WTC11 (cell line): Measurements from ENCODE around the gene CXCL9. TPM values are rescaled to one million over a fixed set of nuclear protein-coding genes. Genes with fewer than 3 reads are reported as not detected.

Experiments used
- ATAC-seq: fragments of 200-7000 bp; cut with Tn5 transposase; 2 replicates; pipeline ENCODE4 v1.10.0; 2021; ENCODE audit warnings: mild to moderate bottlenecking, moderate library complexity
- CTCF ChIA-PET: fragments of 300-600 bp; sonication (Branson Sonifier 250); formaldehyde crosslinking; loops from one replicate; lab custom pipeline; 2021; ENCODE audit warnings: antibody characterized with exemption; lab: Charles Lee
- POLR2A ChIA-PET: fragments of 350-600 bp; sonication (Branson Sonifier 250); formaldehyde crosslinking; loops from one replicate; lab custom pipeline; 2021; ENCODE audit warnings: antibody characterized with exemption; lab: Charles Lee
- DNase-seq: peaks from one replicate; pipeline ENCODE4 v3.0.0; 2021; ENCODE audit warnings: low spot score
- H3K27ac Mint-ChIP-seq: 2 replicates; pipeline ENCODE4 v1.8.0; 2021; ENCODE audit warnings: mixed read lengths
- H3K27me3 Mint-ChIP-seq: 2 replicates; pipeline ENCODE4 v1.8.0; 2021; ENCODE audit warnings: low read depth, mild to moderate bottlenecking, moderate library complexity, mixed read lengths
- H3K36me3 Mint-ChIP-seq: 2 replicates; pipeline ENCODE4 v1.8.0; 2021; ENCODE audit warnings: mixed read lengths
- H3K4me1 Mint-ChIP-seq: 2 replicates; pipeline ENCODE4 v1.8.0; 2022; ENCODE audit warnings: mixed read lengths
- H3K4me3 Mint-ChIP-seq: 2 replicates; pipeline ENCODE4 v1.8.0; 2021; ENCODE audit warnings: mild to moderate bottlenecking, moderate library complexity, mixed read lengths
- H3K9me3 Mint-ChIP-seq: 2 replicates; pipeline ENCODE4 v1.8.0; 2021; ENCODE audit warnings: mixed read lengths
- AFF4 ChIP-seq: sonication (generic); formaldehyde crosslinking; IDR thresholded peaks from 2 replicates; pipeline ENCODE4 v1.8.1; 2023; ENCODE audit warnings: mild to moderate bottlenecking, missing genetic modification reagents, borderline replicate concordance
- ATF1 ChIP-seq: sonication (generic); formaldehyde crosslinking; IDR thresholded peaks from 2 replicates; pipeline ENCODE4 v1.8.1; 2023; ENCODE audit warnings: mild to moderate bottlenecking, moderate library complexity, missing genetic modification reagents
- CREB1 ChIP-seq: sonication (generic); formaldehyde crosslinking; IDR thresholded peaks from 2 replicates; pipeline ENCODE4 v1.8.0; 2023; ENCODE audit warnings: mild to moderate bottlenecking, missing genetic modification reagents
- CREM ChIP-seq: sonication (generic); formaldehyde crosslinking; IDR thresholded peaks from 2 replicates; pipeline ENCODE4 v1.8.1; 2022; ENCODE audit warnings: mild to moderate bottlenecking, missing genetic modification reagents, moderate library complexity
- ERG ChIP-seq: fragments of 250-450 bp; sonication (Bioruptor Pico); IDR thresholded peaks from 2 replicates; pipeline ENCODE4 v1.8.0; 2021; ENCODE audit warnings: mild to moderate bottlenecking
- FOXJ3 ChIP-seq: sonication (generic); formaldehyde crosslinking; IDR thresholded peaks from 2 replicates; pipeline ENCODE4 v1.9.0; 2021; ENCODE audit warnings: missing genetic modification reagents, mild to moderate bottlenecking, borderline replicate concordance
- IRF2 ChIP-seq: sonication (generic); formaldehyde crosslinking; IDR thresholded peaks from 2 replicates; pipeline ENCODE4 v1.8.0; 2022; ENCODE audit warnings: low read depth, missing genetic modification reagents, borderline replicate concordance
- NFE2L1 ChIP-seq: sonication (generic); formaldehyde crosslinking; IDR thresholded peaks from 2 replicates; pipeline ENCODE4 v1.8.1; 2023; ENCODE audit warnings: missing genetic modification reagents
- NFYB ChIP-seq: sonication (generic); formaldehyde crosslinking; conservative IDR thresholded peaks from 2 replicates; pipeline ENCODE4 v1.8.0; 2022; ENCODE audit warnings: low read depth, missing genetic modification reagents
- NR2C2 ChIP-seq: sonication (generic); formaldehyde crosslinking; IDR thresholded peaks from 2 replicates; pipeline ENCODE4 v1.8.0; 2022; ENCODE audit warnings: mild to moderate bottlenecking, missing genetic modification reagents
- PRDM15 ChIP-seq: sonication (generic); formaldehyde crosslinking; IDR thresholded peaks from 2 replicates; pipeline ENCODE4 v1.8.0; 2022; ENCODE audit warnings: missing genetic modification reagents
- PREB ChIP-seq: sonication (generic); formaldehyde crosslinking; IDR thresholded peaks from 2 replicates; pipeline ENCODE4 v1.8.1; 2022; ENCODE audit warnings: mild to moderate bottlenecking, missing genetic modification reagents, moderate library complexity, borderline replicate concordance
- RELA ChIP-seq: sonication (generic); formaldehyde crosslinking; IDR thresholded peaks from 2 replicates; pipeline ENCODE4 v1.8.1; 2022; ENCODE audit warnings: missing genetic modification reagents, mild to moderate bottlenecking, borderline replicate concordance
- SP1 ChIP-seq: sonication (generic); formaldehyde crosslinking; conservative IDR thresholded peaks from 2 replicates; pipeline ENCODE4 v1.8.1; 2022; ENCODE audit warnings: missing genetic modification reagents
- STAT6 ChIP-seq: sonication (generic); formaldehyde crosslinking; conservative IDR thresholded peaks from 2 replicates; pipeline ENCODE4 v1.8.1; 2023; ENCODE audit warnings: mild to moderate bottlenecking, low read depth, missing genetic modification reagents, moderate library complexity
- ZNF232 ChIP-seq: sonication (generic); formaldehyde crosslinking; IDR thresholded peaks from 2 replicates; pipeline ENCODE4 v1.8.0; 2022; ENCODE audit warnings: mild to moderate bottlenecking, missing genetic modification reagents
- total RNA-seq: library from RNA; stranded (reverse); gene quantifications from 3 replicates; pipeline ENCODE4 v1.2.3, GENCODE V29; 2021
- TF ChIP-seq, protein P1 (sequence below): sonication (generic); formaldehyde crosslinking; IDR thresholded peaks from 2 replicates; pipeline ENCODE4 v1.8.1; 2023; ENCODE audit warnings: mild to moderate bottlenecking, missing genetic modification reagents
- TF ChIP-seq, protein P2 (sequence below): sonication (generic); formaldehyde crosslinking; IDR thresholded peaks from 2 replicates; pipeline ENCODE4 v1.8.0; 2023; ENCODE audit warnings: missing genetic modification reagents, mild to moderate bottlenecking, borderline replicate concordance

CXCL9 gene
- total RNA-seq, 1 experiment from 2014 or later, result 0.07 TPM

DNA sequence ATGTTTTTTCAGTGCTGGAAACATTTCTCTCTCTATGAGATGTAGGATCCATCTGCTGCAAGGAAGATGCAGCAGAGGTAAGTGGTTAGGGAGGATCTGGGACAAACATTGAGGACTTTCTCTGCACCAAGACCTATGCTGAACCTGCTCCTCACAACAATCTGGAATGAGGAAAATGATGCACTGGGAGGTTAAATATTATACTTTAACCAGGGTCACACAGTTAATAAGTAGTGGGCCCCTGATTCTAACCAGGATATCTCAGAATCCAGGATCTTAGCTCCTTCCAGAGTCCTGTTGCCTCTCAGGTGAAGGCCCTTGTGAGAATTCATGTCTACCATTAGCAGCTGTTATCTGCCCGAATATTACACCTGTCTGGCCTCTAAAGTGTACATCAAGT lies 7.0 kb downstream of the CXCL9 start:
- Mint-ChIP-seq H3K27me3 (peaks cover 4% of the 10 kb centered on the region), H3K4me1 (no peaks in the 10 kb centered on the region), H3K4me3 (no peak overlapping the region), H3K9me3 (no peaks in the 10 kb centered on the region), H3K36me3 (no peaks in the 10 kb centered on the region), H3K27ac (no peak overlapping the region)
- ChIA-PET CTCF (interaction anchor here (1.8 kb wide), 1 partner anchor 87 kb away, joined by 9 read pairs; no protein-coding TSS in a partner anchor), POLR2A (interaction anchor here (0.6 kb wide), 1 partner anchor 22 kb away, joined by 3 read pairs; no protein-coding TSS in a partner anchor)
- no peak for TF ChIP-seq RELA
- TF ChIP-seq STAT6, result no peak
- no peak for TF ChIP-seq NR2C2 (CRISPR knock-in tag)
- no peak for TF ChIP-seq SP1 (CRISPR knock-in tag)
- no peak for TF ChIP-seq CREB1 (CRISPR knock-in tag)
- no peak for TF ChIP-seq ZNF232 (CRISPR knock-in tag)
- no peak for TF ChIP-seq FOXJ3 (CRISPR knock-in tag)
- TF ChIP-seq, protein P1, sequence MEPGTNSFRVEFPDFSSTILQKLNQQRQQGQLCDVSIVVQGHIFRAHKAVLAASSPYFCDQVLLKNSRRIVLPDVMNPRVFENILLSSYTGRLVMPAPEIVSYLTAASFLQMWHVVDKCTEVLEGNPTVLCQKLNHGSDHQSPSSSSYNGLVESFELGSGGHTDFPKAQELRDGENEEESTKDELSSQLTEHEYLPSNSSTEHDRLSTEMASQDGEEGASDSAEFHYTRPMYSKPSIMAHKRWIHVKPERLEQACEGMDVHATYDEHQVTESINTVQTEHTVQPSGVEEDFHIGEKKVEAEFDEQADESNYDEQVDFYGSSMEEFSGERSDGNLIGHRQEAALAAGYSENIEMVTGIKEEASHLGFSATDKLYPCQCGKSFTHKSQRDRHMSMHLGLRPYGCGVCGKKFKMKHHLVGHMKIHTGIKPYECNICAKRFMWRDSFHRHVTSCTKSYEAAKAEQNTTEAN (CRISPR knock-in tag), result no peak
- no peak for TF ChIP-seq IRF2 (CRISPR knock-in tag)
- TF ChIP-seq, protein P2, sequence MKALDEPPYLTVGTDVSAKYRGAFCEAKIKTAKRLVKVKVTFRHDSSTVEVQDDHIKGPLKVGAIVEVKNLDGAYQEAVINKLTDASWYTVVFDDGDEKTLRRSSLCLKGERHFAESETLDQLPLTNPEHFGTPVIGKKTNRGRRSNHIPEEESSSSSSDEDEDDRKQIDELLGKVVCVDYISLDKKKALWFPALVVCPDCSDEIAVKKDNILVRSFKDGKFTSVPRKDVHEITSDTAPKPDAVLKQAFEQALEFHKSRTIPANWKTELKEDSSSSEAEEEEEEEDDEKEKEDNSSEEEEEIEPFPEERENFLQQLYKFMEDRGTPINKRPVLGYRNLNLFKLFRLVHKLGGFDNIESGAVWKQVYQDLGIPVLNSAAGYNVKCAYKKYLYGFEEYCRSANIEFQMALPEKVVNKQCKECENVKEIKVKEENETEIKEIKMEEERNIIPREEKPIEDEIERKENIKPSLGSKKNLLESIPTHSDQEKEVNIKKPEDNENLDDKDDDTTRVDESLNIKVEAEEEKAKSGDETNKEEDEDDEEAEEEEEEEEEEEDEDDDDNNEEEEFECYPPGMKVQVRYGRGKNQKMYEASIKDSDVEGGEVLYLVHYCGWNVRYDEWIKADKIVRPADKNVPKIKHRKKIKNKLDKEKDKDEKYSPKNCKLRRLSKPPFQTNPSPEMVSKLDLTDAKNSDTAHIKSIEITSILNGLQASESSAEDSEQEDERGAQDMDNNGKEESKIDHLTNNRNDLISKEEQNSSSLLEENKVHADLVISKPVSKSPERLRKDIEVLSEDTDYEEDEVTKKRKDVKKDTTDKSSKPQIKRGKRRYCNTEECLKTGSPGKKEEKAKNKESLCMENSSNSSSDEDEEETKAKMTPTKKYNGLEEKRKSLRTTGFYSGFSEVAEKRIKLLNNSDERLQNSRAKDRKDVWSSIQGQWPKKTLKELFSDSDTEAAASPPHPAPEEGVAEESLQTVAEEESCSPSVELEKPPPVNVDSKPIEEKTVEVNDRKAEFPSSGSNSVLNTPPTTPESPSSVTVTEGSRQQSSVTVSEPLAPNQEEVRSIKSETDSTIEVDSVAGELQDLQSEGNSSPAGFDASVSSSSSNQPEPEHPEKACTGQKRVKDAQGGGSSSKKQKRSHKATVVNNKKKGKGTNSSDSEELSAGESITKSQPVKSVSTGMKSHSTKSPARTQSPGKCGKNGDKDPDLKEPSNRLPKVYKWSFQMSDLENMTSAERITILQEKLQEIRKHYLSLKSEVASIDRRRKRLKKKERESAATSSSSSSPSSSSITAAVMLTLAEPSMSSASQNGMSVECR (CRISPR knock-in tag), result no peak
- TF ChIP-seq NFE2L1 (CRISPR knock-in tag), result no peak
- TF ChIP-seq PRDM15 (CRISPR knock-in tag), result no peak
- TF ChIP-seq CREM (CRISPR knock-in tag), result no peak
- no peak for TF ChIP-seq NFYB (CRISPR knock-in tag)
- no peak for TF ChIP-seq ERG (CRISPR knock-in tag)
- TF ChIP-seq ATF1, result no peak
- no peak for TF ChIP-seq AFF4 (CRISPR knock-in tag)
- TF ChIP-seq PREB (CRISPR knock-in tag), result no peak
- ATAC-seq, result no peak
- no peak for DNase-seq
